ENCODE results near the gene AFG1L.

- no peak for TF ChIP-seq CTCF (IDR thresholded peaks at IDR 0.05)
- TF ChIP-seq POLR2A (IDR thresholded peaks at IDR 0.05): no peak
Measured at GRCh38 chr6:108523697-108524096, 228.8 kb downstream of the AFG1L start.

All from heart left ventricle (tissue), 13 donors.